Stomach (tissue), 9 donors: ENCODE data around the gene LHX8. TPM values are rescaled to one million over a fixed set of nuclear protein-coding genes. Genes with fewer than 3 reads are reported as not detected.
A peak's percentile ranks its signal among the peaks of the same experiment; 100 is the strongest.

ENCODE experiments used
- DNase-seq, 2 donors: peaks; one replicate each; pipeline versions ENCODE4 v3.0.0 to v3.0.0-alpha.2; 2013 to 2019
- H3K27ac ChIP-seq, 5 donors: fragments of 200-600 bp in 4 of 5; sonication (generic) in 4 of 5; one replicate each; pipeline ENCODE4 v1.5.1; 2013 to 2019; ENCODE audit warnings: mild to moderate bottlenecking in 1 of 5, moderate library complexity in 1 of 5
- H3K27me3 ChIP-seq, 3 donors: fragments of 200-600 bp; sonication (generic); one replicate each; pipeline ENCODE4 v1.5.1; 2017 to 2019; ENCODE audit warnings: mixed run types in 1 of 3
- H3K36me3 ChIP-seq, 4 donors: fragments of 200-600 bp; sonication (generic); 1 replicate in 3 of 4; 2 replicates in 1 of 4; pipeline ENCODE4 v1.5.1; 2016 to 2019
- H3K4me1 ChIP-seq, 4 donors: fragments of 200-600 bp; sonication (generic); one replicate each; pipeline ENCODE4 v1.5.1; 2016 to 2019
- H3K4me3 ChIP-seq, 4 donors: fragments of 200-600 bp; sonication (generic) in 3 of 4; one replicate each; pipeline ENCODE4 v1.5.1; 2016 to 2019; ENCODE audit warnings: mild to moderate bottlenecking in 1 of 4
- H3K9me3 ChIP-seq, 4 donors: fragments of 200-600 bp; sonication (generic); one replicate each; pipeline ENCODE4 v1.5.1; 2016 to 2019
- EP300 ChIP-seq: sonication (generic); formaldehyde crosslinking; IDR thresholded peaks from one replicate; pipeline ENCODE4 v1.6.1; 2017; ENCODE audit warnings: antibody characterized with exemption
- POLR2A ChIP-seq, 4 donors: fragments of 450-650 bp; IDR thresholded peaks; one replicate each; pipeline ENCODE4 v1.6.1; 2016; ENCODE audit warnings: antibody characterized with exemption in 4 of 4, control low read depth in 2 of 4, mild to moderate bottlenecking in 1 of 4, moderate library complexity in 1 of 4
- POLR2AphosphoS5 ChIP-seq, 3 donors: sonication (generic); formaldehyde crosslinking; IDR thresholded peaks; one replicate each; pipeline ENCODE4 v1.6.1; 2016; ENCODE audit warnings: antibody characterized with exemption in 3 of 3
- WGBS, 5 donors: extraction: QIAGEN DNeasy Blood & Tissue Kit in 3 of 5; methylation state at CpG; one replicate each; pipeline versions ENCODE4 v1.1.5 to v1.1.7; 2013 to 2018; 5-methylcytosine and 5-hydroxymethylcytosine counted together
- intact Hi-C: fragments of 100-400 bp; cut with DNase I; formaldehyde crosslinking; loops from one replicate; pipeline ENCODE4 v1.15.1; 2023; ENCODE audit warnings: low total_unique reads
- polyA plus RNA-seq, 3 donors: library from polyadenylated mRNA; stranded (reverse); fragments of 200-250 nt; gene quantifications; one replicate each; pipeline ENCODE4 v1.2.3, GENCODE V29; 2013
- total RNA-seq, 5 donors: library from RNA; depleted of rRNA; stranded (reverse); fragments of >200 nt; gene quantifications; one replicate each; pipeline versions ENCODE4 v1.1.0 to v1.2.3, GENCODE V29; 2014 to 2016
- TF ChIP-seq, protein P1 (sequence below), 7 experiments: fragments of 450-650 bp in 4 of 7; fragments of 200-600 bp in 3 of 7; sonication (generic) in 3 of 7; IDR thresholded peaks; one replicate each; pipeline ENCODE4 v1.5.1; 2016 to 2019; ENCODE audit warnings: antibody characterized with exemption in 7 of 7, control low read depth in 2 of 7, mild to moderate bottlenecking in 1 of 7
- donor health status: healthy with polysubstance abuse.
- donor health status: Bipolar disorder and iron deficiency.
- donor health status: healthy.

The LHX8 gene
- total and polyA plus RNA-seq, 8 donors: 0.05 TPM; not detected in 7

DNA sequence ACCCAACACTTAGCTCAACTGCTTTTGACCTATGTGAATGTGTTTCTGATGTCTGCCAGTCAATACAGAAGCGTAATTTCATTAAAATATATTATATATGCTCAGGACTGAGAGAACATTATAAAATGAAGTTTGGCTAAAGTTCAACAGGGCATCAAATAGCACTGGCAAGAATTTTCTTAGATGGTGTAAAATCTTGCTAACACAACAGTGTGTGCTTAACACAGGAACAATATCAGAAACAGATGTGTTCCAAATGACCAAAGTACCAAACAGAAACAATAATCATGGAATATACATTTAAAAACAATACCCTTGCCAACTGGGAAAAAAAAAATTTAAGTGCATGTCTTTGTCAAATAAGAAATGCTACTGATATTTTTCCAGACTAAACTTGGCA, 10.4 kb upstream of the LHX8 start:
- intact Hi-C loops: no loop called here
- no peak for DNase-seq
- H3K36me3 ChIP-seq: no peaks in the 10 kb centered on the region
- no peak overlapping the region for H3K4me3 ChIP-seq
- 75 to 84% (median 82%) methylated on average over 1 of the region's 1 CpG for WGBS, 5 donors
- H3K9me3 ChIP-seq: peaks cover 0 to 24% (median 18%) of the 10 kb centered on the region in 4 donors
- TF ChIP-seq POLR2A (IDR thresholded peaks at IDR 0.05) (no peak), EP300 (no peak), POLR2AphosphoS5 (IDR thresholded peaks at IDR 0.05) (no peak)
- TF ChIP-seq, protein P1, sequence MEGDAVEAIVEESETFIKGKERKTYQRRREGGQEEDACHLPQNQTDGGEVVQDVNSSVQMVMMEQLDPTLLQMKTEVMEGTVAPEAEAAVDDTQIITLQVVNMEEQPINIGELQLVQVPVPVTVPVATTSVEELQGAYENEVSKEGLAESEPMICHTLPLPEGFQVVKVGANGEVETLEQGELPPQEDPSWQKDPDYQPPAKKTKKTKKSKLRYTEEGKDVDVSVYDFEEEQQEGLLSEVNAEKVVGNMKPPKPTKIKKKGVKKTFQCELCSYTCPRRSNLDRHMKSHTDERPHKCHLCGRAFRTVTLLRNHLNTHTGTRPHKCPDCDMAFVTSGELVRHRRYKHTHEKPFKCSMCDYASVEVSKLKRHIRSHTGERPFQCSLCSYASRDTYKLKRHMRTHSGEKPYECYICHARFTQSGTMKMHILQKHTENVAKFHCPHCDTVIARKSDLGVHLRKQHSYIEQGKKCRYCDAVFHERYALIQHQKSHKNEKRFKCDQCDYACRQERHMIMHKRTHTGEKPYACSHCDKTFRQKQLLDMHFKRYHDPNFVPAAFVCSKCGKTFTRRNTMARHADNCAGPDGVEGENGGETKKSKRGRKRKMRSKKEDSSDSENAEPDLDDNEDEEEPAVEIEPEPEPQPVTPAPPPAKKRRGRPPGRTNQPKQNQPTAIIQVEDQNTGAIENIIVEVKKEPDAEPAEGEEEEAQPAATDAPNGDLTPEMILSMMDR (IDR thresholded peaks at IDR 0.05): no peak
- H3K4me1 ChIP-seq: no peaks in the 10 kb centered on the region
- no peak overlapping the region for H3K27ac ChIP-seq
- H3K27me3 ChIP-seq: peaks cover 3 to 55% (median 38%) of the 10 kb centered on the region in 3 donors

DNA sequence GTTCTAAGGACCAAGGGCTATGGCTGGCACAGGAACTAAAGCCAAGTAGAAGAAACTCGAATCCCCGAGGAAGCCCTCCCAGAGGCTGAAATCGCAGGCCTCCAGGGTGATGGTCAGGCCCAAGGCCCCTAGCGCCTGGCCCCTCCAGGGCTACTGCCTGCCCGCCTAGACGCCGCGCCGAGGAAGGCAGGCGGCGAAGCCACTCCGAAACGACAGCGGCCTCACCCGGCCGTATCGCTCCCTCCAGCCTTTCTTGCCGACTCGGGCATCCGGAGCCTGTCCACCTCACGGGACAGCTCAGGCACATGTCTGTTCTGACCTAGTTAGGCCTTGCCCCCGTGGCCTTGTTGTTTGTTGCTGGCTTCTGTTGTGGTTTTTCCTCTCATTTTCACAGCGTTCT, 9.7 kb upstream of the LHX8 start:
- H3K4me3 ChIP-seq: no peak overlapping the region
- peak in 1 of 2 donors; percentile 13 for DNase-seq
- no peak overlapping the region for H3K27ac ChIP-seq
- WGBS, 5 donors: 15 to 41% (median 26%) methylated on average over 19 to 23 of the region's 23 CpGs
- H3K9me3 ChIP-seq: peaks cover 0 to 24% (median 18%) of the 10 kb centered on the region in 4 donors
- TF ChIP-seq EP300 (no peak), POLR2AphosphoS5 (IDR thresholded peaks at IDR 0.05) (no peak)
- TF ChIP-seq, protein P1 (IDR thresholded peaks at IDR 0.05): no peak
- no peaks in the 10 kb centered on the region for H3K36me3 ChIP-seq
- H3K27me3 ChIP-seq: peaks cover 3 to 62% (median 44%) of the 10 kb centered on the region in 3 donors
- no peaks in the 10 kb centered on the region for H3K4me1 ChIP-seq
- intact Hi-C loops: no loop called here

DNA sequence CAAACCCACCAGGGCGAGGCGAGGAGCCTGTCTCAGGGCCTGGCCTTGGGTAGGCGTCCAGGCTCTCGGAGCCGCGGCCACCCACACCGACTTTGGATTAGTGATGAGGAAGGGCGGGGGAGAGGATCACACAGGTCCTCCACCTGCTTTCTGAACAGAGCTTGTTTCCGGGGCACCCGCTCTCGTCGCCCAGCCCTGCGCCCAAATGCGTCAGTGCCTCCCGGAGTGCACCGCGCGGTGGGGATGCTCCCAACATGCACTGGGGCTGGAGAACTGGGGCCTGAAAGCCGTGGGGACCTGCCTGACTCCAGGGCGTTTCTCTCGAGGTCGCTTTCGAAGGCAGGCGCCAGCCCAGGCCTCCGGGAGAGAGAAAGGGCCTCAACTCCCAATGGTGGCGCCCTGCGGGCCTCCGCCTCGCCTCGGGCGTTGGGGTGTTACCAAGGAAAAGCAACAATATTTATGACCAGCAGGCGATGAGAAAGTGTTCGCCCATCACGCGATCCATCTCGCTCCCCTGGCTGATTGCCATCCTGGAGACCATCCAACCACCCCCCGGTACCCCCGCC, 8.9 kb upstream of the LHX8 start:
- WGBS, 5 donors: 15 to 64% (median 23%) methylated on average over 18 to 38 of the region's 38 CpGs
- peak in 1 of 2 donors; percentile 6 for DNase-seq
- Histone ChIP-seq H3K27ac (no peak overlapping the region), H3K27me3 (peaks cover 9 to 69% (median 52%) of the 10 kb centered on the region in 3 donors), H3K4me1 (peaks cover 0 to 1% (median 0%) of the 10 kb centered on the region in 4 donors), H3K36me3 (no peaks in the 10 kb centered on the region), H3K9me3 (peaks cover 0 to 24% (median 18%) of the 10 kb centered on the region in 4 donors), H3K4me3 (no peak overlapping the region)
- intact Hi-C loops: no loop called here
- TF ChIP-seq POLR2AphosphoS5 (IDR thresholded peaks at IDR 0.05) (no peak), POLR2A (IDR thresholded peaks at IDR 0.05) (no peak), EP300 (no peak)

DNA sequence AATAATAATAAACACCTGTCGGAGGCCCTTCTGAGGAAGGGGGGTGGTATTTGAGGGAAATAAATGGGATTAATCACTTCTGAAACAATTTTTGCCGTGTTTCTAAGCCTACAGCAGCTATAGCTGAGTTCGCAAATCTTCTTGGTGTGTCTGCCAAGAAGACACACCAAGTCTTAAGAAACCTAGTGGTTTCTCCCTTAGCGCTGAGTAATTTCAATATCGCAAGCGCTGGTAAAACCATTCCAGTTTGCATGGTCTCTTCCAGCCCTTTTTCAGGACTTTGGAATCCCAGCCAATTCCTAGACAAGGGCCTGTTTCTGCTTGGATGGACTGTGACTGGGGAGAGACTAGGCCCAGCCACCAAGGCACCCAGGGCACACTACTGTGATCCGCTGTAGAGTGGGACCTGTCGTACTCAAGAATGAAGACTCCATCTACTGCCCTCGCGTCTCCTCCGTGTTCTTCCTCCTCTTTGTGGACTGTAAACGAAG, 7.5 kb upstream of the LHX8 start:
- TF ChIP-seq EP300 (no peak), POLR2A (IDR thresholded peaks at IDR 0.05) (no peak), POLR2AphosphoS5 (IDR thresholded peaks at IDR 0.05) (no peak)
- TF ChIP-seq, protein P1 (IDR thresholded peaks at IDR 0.05): no peak
- peaks cover 17 to 84% (median 66%) of the 10 kb centered on the region in 3 donors for H3K27me3 ChIP-seq
- peaks cover 0 to 12% (median 2%) of the 10 kb centered on the region in 4 donors for H3K4me1 ChIP-seq
- peaks cover 0 to 24% (median 18%) of the 10 kb centered on the region in 4 donors for H3K9me3 ChIP-seq
- no peaks in the 10 kb centered on the region for H3K36me3 ChIP-seq
- no peak overlapping the region for H3K4me3 ChIP-seq
- 17 to 58% (median 21%) methylated on average over 12 of the region's 12 CpGs for WGBS, 5 donors
- intact Hi-C loops: no loop called here
- DNase-seq: no peak
- H3K27ac ChIP-seq: no peak overlapping the region
